Measurements from ENCODE around the gene BRD9. TPM values are rescaled to one million over a fixed set of nuclear protein-coding genes. Genes with fewer than 3 reads are reported as not detected.
"Not testable (repeated sequence)": the region's sequence is repeated elsewhere in the genome, so short reads cannot be mapped to it uniquely, and the experiment has no call there.

BRD9 gene
- total and polyA plus RNA-seq, 12 donors: 11.3 to 39.5 (median 26.6) TPM

- H3K27me3 ChIP-seq: no peaks in the 10 kb centered on the region
- TF ChIP-seq CTCF (IDR thresholded peaks at IDR 0.05) (no peak), POLR2A (IDR thresholded peaks at IDR 0.05) (no peak)
- H3K4me1 ChIP-seq (replicated peaks in 1 of 2): no peaks in the 10 kb centered on the region
- DNase-seq: peak in 2 of 7 donors; percentile 5 to 39
- no peak overlapping the region for H3K27ac ChIP-seq
- intact Hi-C loops (cut with DNase I): no loop called here
- 75 to 88% (median 78%) methylated on average over 18 to 19 of the region's 19 CpGs for WGBS, 4 donors
- H3K36me3 ChIP-seq (replicated peaks in 1 of 2): no peaks in the 10 kb centered on the region
- no peaks in the 10 kb centered on the region for H3K9me3 ChIP-seq (replicated peaks in 1 of 3)
- H3K4me3 ChIP-seq: no peak overlapping the region
Measured at GRCh38 chr5:936149-937144, 43.8 kb upstream of the BRD9 start.

GRCh38 chr5:935510-936084 lies 43.0 kb upstream of the BRD9 start:
- Histone ChIP-seq H3K4me1 (replicated peaks in 1 of 2) (no peaks in the 10 kb centered on the region), H3K9me3 (replicated peaks in 1 of 3) (no peaks in the 10 kb centered on the region), H3K36me3 (replicated peaks in 1 of 2) (no peaks in the 10 kb centered on the region), H3K27ac (no peak overlapping the region), H3K27me3 (no peaks in the 10 kb centered on the region), H3K4me3 (no peak overlapping the region)
- intact Hi-C loops (cut with DNase I): no loop called here
- WGBS, 4 donors: 54 to 75% (median 68%) methylated on average over 4 to 5 of the region's 5 CpGs
- DNase-seq: peak in 1 of 7 donors; percentile 3
- TF ChIP-seq CTCF (IDR thresholded peaks at IDR 0.05): no peak

- DNase-seq: peak in 2 of 7 donors; percentile 3 to 41
- intact Hi-C loops (cut with DNase I): not testable (repeated sequence)
Measured at GRCh38 chr5:934381-934967, 41.9 kb upstream of the BRD9 start.

GRCh38 chr5:933951-934350 lies 41.4 kb upstream of the BRD9 start:
- intact Hi-C loops (cut with DNase I); H3K4me1 ChIP-seq (replicated peaks in 1 of 2); H3K9me3 ChIP-seq (replicated peaks in 1 of 3); H3K27me3 ChIP-seq; H3K4me3 ChIP-seq; H3K36me3 ChIP-seq (replicated peaks in 1 of 2): not testable (repeated sequence)
- peak overlapping the region in 1 of 5 donors; percentile 49 for H3K27ac ChIP-seq
- peak in 3 of 7 donors; percentile 4 to 21 (median 6) for DNase-seq

More at GRCh38 chr5:934381-934967, 41.9 kb upstream of the BRD9 start:
- H3K4me3 ChIP-seq; H3K36me3 ChIP-seq (replicated peaks in 1 of 2); H3K27ac ChIP-seq; H3K4me1 ChIP-seq (replicated peaks in 1 of 2); H3K27me3 ChIP-seq; H3K9me3 ChIP-seq (replicated peaks in 1 of 3): not testable (repeated sequence)
- WGBS, 4 donors: 79 to 92% (median 90%) methylated on average over 3 of the region's 3 CpGs

- H3K4me1 ChIP-seq (replicated peaks in 1 of 2): no peaks in the 10 kb centered on the region
- H3K27ac ChIP-seq: peak overlapping the region in 2 of 5 donors; percentile 26 to 76
- no peaks in the 10 kb centered on the region for H3K27me3 ChIP-seq
- H3K36me3 ChIP-seq (replicated peaks in 1 of 2): no peaks in the 10 kb centered on the region
- intact Hi-C loops (cut with DNase I): no loop called here
- WGBS, 4 donors: 67 to 82% (median 74%) methylated on average over 3 of the region's 3 CpGs
- H3K9me3 ChIP-seq (replicated peaks in 1 of 3): no peaks in the 10 kb centered on the region
- DNase-seq: peak in 2 of 7 donors; percentile 6 to 7
- TF ChIP-seq CTCF (IDR thresholded peaks at IDR 0.05) (no peak), POLR2A (IDR thresholded peaks at IDR 0.05) (no peak)
- H3K4me3 ChIP-seq: no peak overlapping the region
Measured at GRCh38 chr5:933251-933861, 40.8 kb upstream of the BRD9 start.

All from adrenal gland (tissue), 12 donors.